Spleen (tissue), 7 donors: Measurements from ENCODE around the gene NUPR1.

Experiments
- POLR2A ChIP-seq, 3 donors: fragments of 450-650 bp; IDR thresholded peaks; one replicate each; pipeline ENCODE4 v1.5.1; 2017; ENCODE audit warnings: antibody characterized with exemption in 3 of 3, mild to moderate bottlenecking in 1 of 3
- TF ChIP-seq, protein P1 (sequence below), 11 experiments: fragments of 200-600 bp in 7 of 11; fragments of 450-650 bp in 4 of 11; sonication (generic) in 4 of 11; IDR thresholded peaks in 8 of 11; conservative IDR thresholded peaks in 3 of 11; 1 replicate in 7 of 11; 2 replicates in 4 of 11; pipeline versions ENCODE4 v1.4.0 to v1.8.0; 2016 to 2021; ENCODE audit warnings: antibody characterized with exemption in 11 of 11, inconsistent platforms in 4 of 11, mild to moderate bottlenecking in 1 of 11
- donor health status: DM: no; HTN: no; CAD: no; lungs with moderate emphysema.
- donor health status: DM: no; HTN: no; CAD: no.
- donor health status: DM: no; HTN: no; CAD: no.

DNA sequence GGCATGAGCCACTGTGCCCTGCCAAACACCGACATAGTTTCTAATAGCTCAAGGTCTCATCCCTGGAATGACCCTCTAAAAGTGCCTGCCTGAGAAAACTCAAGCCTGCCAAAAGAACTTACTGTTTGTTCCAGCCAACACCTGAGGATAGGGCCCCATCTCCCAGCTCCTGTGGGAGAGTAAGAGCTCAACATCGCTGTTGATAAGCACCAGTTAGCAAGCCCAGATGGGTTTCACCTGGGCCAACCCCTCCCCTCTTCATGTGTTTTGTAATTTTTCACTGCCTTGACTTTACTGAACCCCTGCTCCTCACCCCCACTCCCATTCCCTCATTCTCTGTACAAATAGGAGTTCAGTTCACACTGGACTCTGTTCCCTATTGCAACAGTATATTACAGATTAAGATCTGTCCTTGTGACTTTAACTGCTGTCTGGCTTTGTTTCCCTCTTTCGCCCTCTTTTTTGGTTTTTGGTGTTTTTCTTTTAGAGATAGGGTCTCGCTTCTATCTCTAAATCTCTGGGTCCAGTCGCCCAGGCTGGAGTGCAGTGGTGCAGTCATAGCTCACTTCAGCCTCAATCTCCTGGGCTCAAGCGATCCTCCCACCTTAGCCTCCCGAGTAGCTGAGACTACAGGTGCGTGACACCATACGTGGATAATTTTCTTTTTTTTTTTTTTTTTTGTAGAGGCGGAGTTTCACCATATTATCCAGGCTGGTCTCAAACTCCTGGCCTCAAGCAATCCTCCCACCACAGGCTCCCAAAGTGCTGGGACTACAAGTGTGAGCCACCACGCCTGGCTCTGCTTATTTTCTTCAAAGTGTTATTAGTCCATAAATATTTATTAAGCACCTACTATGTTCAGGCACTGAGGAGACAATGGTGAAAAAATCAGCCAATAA is 12.3 kb downstream of the NUPR1 start:
- no peak for TF ChIP-seq POLR2A (IDR thresholded peaks at IDR 0.05)
- TF ChIP-seq, protein P1, sequence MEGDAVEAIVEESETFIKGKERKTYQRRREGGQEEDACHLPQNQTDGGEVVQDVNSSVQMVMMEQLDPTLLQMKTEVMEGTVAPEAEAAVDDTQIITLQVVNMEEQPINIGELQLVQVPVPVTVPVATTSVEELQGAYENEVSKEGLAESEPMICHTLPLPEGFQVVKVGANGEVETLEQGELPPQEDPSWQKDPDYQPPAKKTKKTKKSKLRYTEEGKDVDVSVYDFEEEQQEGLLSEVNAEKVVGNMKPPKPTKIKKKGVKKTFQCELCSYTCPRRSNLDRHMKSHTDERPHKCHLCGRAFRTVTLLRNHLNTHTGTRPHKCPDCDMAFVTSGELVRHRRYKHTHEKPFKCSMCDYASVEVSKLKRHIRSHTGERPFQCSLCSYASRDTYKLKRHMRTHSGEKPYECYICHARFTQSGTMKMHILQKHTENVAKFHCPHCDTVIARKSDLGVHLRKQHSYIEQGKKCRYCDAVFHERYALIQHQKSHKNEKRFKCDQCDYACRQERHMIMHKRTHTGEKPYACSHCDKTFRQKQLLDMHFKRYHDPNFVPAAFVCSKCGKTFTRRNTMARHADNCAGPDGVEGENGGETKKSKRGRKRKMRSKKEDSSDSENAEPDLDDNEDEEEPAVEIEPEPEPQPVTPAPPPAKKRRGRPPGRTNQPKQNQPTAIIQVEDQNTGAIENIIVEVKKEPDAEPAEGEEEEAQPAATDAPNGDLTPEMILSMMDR (IDR thresholded peaks at IDR 0.05 in 8 of 11, conservative IDR thresholded peaks at IDR 0.05 in 3 of 11) = no peak
